Adrenal gland (tissue), 12 donors: Measurements from ENCODE around the gene SLC25A47. TPM values are rescaled to one million over a fixed set of nuclear protein-coding genes. Genes with fewer than 3 reads are reported as not detected.
"Not testable (repeated sequence)": the region's sequence is repeated elsewhere in the genome, so short reads cannot be mapped to it uniquely, and the experiment has no call there.

Experiments
- DNase-seq, 7 donors: peaks; one replicate each; pipeline ENCODE4 v3.0.0-alpha.2; 2019 to 2020
- H3K27ac ChIP-seq, 5 donors: fragments of 200-600 bp; sonication (generic) in 4 of 5; 1 replicate in 3 of 5; 2 replicates in 2 of 5; pipeline versions ENCODE4 v1.5.1 to v1.8.0; 2016 to 2020; ENCODE audit warnings: mild to moderate bottlenecking in 1 of 5
- H3K27me3 ChIP-seq: fragments of 200-600 bp; 2 replicates; pipeline ENCODE4 v1.8.0; 2021
- H3K36me3 ChIP-seq, 2 donors: fragments of 200-600 bp; replicated peaks in 1 of 2; 1 replicate in 1 of 2; 2 replicates in 1 of 2; pipeline versions ENCODE4 v1.5.1 to v1.8.0; 2018 to 2022
- H3K4me1 ChIP-seq, 2 donors: fragments of 200-600 bp; replicated peaks in 1 of 2; 1 replicate in 1 of 2; 2 replicates in 1 of 2; pipeline versions ENCODE4 v1.5.1 to v1.8.0; 2018 to 2021
- H3K4me3 ChIP-seq, 4 donors: fragments of 200-600 bp; sonication (generic) in 3 of 4; one replicate each; pipeline ENCODE4 v1.5.1; 2016 to 2018
- H3K9me3 ChIP-seq, 3 donors: fragments of 200-600 bp; sonication (generic) in 1 of 3; replicated peaks in 1 of 3; 1 replicate in 2 of 3; 2 replicates in 1 of 3; pipeline versions ENCODE4 v1.5.1 to v1.8.0; 2016 to 2021
- POLR2A ChIP-seq, 2 donors: fragments of 450-650 bp; IDR thresholded peaks; one replicate each; pipeline ENCODE4 v1.6.1; 2017; ENCODE audit warnings: antibody characterized with exemption in 2 of 2, mild to moderate bottlenecking in 2 of 2, moderate library complexity in 1 of 2
- WGBS, 4 donors: extraction: QIAGEN DNeasy Blood & Tissue Kit in 2 of 4; methylation state at CpG; one replicate each; pipeline versions ENCODE4 v1.1.5 to v1.1.7; 2013 to 2017; 5-methylcytosine and 5-hydroxymethylcytosine counted together
- intact Hi-C, 2 donors: fragments of 100-400 bp; cut with DNase I; formaldehyde crosslinking; loops; one replicate each; pipeline versions ENCODE4 v1.14.1 to v1.15.0; 2022 to 2023
- polyA plus RNA-seq, 3 donors: library from polyadenylated mRNA; stranded (reverse); fragments of 200-250 nt in 2 of 3; fragments of 350-450 nt in 1 of 3; fragmentation: Illumina TruSeq in 1 of 3; extraction: RNeasy Lipid Tissue Mini Kit (QIAGEN cat#74804) in 1 of 3; gene quantifications; one replicate each; pipeline ENCODE4 v1.2.3, GENCODE V29; 2013 to 2014
- total RNA-seq, 9 donors: library from RNA; depleted of rRNA in 4 of 9; stranded (reverse); fragments of >200 nt in 4 of 9; fragments of 120-200 nt in 1 of 9; fragmentation: NEBNext Ultra II Directional in 1 of 9; extraction: Animal tissue kit (Norgen Biotek cat#: 25700) in 1 of 9; gene quantifications; one replicate each; pipeline versions ENCODE4 v1.1.0 to v1.2.4, GENCODE V29; 2013 to 2023
- TF ChIP-seq, protein P1 (sequence below), 6 experiments: fragments of 450-650 bp in 4 of 6; fragments of 200-600 bp in 2 of 6; sonication (generic) in 1 of 6; IDR thresholded peaks; 1 replicate in 5 of 6; 2 replicates in 1 of 6; pipeline versions ENCODE4 v1.5.1 to v1.8.0; 2016 to 2021; ENCODE audit warnings: antibody characterized with exemption in 6 of 6, mild to moderate bottlenecking in 2 of 6, moderate library complexity in 1 of 6
- donor health status: healthy with polysubstance abuse.
- donor health status: Bipolar disorder and iron deficiency.
- donor health status: DM: yes; HTN: yes; CAD: no.
- donor health status: DM: no; HTN: no; CAD: no.
- donor health status: DM: no; HTN: no; CAD: no.
- donor health status: DM: yes; HTN: yes; CAD: no.

Gene SLC25A47
- total and polyA plus RNA-seq, 12 donors = 0.07 to 0.28 (median 0.14) TPM; not detected in 9

- Histone ChIP-seq H3K9me3 (no peaks in the 10 kb centered on the region), H3K4me1 (peaks cover 16 to 42% of the 10 kb centered on the region in 2 donors), H3K27me3 (no peaks in the 10 kb centered on the region), H3K27ac (no peak overlapping the region), H3K4me3 (no peak overlapping the region), H3K36me3 (no peaks in the 10 kb centered on the region)
- TF ChIP-seq POLR2A (IDR thresholded peaks at IDR 0.05) = no peak
- TF ChIP-seq, protein P1, sequence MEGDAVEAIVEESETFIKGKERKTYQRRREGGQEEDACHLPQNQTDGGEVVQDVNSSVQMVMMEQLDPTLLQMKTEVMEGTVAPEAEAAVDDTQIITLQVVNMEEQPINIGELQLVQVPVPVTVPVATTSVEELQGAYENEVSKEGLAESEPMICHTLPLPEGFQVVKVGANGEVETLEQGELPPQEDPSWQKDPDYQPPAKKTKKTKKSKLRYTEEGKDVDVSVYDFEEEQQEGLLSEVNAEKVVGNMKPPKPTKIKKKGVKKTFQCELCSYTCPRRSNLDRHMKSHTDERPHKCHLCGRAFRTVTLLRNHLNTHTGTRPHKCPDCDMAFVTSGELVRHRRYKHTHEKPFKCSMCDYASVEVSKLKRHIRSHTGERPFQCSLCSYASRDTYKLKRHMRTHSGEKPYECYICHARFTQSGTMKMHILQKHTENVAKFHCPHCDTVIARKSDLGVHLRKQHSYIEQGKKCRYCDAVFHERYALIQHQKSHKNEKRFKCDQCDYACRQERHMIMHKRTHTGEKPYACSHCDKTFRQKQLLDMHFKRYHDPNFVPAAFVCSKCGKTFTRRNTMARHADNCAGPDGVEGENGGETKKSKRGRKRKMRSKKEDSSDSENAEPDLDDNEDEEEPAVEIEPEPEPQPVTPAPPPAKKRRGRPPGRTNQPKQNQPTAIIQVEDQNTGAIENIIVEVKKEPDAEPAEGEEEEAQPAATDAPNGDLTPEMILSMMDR (IDR thresholded peaks at IDR 0.05) = no peak
- peak in 3 of 7 donors; percentile 13 to 37 (median 22) for DNase-seq
- intact Hi-C loops = no loop called here
- WGBS, 4 donors = 86 to 92% (median 90%) methylated on average over 9 of the region's 9 CpGs
These were observed 40.2 kb upstream of the SLC25A47 start for GRCh38 chr14:100282766-100283419.

GRCh38 chr14:100283436-100283835 is 39.7 kb upstream of the SLC25A47 start:
- intact Hi-C loops, H3K27me3 ChIP-seq, H3K27ac ChIP-seq, H3K9me3 ChIP-seq, H3K36me3 ChIP-seq, H3K4me3 ChIP-seq: not testable (repeated sequence)
- 93 to 100% (median 96%) methylated on average over 9 of the region's 9 CpGs for WGBS, 4 donors
- DNase-seq = peak in 2 of 7 donors; percentile 19 to 51
- H3K4me1 ChIP-seq = peaks cover 16 to 39% of the 10 kb centered on the region in 2 donors

DNA sequence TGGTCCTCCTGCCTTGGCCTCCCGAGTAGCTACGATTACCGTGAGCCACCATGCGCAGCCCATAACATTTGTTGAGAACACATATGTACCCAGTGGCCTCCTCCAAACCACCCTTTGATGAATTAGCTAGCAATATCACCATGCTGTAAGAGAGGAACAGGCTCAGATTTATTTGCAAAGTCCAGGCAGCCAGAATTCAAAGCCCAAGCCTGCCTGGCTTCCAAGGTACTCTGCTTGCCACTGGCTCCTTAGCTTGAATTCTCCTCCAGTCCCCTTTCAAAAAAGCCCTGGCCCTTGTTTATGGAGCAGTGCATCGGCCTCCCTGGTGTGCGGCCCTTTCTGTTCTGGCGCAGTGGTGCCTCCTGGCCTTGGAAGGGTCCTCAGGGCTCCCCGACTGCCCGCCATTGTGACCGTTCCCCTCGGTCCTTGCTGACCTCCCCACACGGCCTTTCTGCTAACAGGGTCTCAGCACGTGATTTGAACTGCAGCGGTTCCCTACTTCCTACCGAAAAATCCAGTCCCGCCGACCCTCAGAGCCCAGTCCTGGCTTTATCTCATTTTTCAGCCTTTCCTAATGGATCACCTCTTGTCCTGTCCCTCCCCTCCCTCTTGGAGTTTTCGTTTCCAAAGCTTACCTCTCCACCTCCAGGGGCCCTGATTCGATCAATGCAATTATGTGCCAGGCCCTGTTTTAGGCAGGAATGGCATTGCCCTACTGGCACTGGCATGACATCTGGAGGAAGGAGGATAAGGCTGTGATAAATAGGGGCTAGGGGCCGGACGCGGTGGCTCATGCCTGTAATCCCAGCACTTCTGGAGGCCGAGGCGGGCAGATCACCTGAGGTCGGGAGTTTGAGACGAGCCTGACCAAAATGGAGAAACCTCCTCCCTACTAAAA is 38.9 kb upstream of the SLC25A47 start:
- Histone ChIP-seq H3K27ac (peak overlapping the region in 4 of 5 donors; percentile 64 to 88 (median 86)), H3K36me3 (no peaks in the 10 kb centered on the region), H3K4me1 (peaks cover 16 to 33% of the 10 kb centered on the region in 2 donors), H3K4me3 (peak overlapping the region in 2 of 4 donors; percentile 48 to 83), H3K27me3 (no peaks in the 10 kb centered on the region), H3K9me3 (no peaks in the 10 kb centered on the region)
- TF ChIP-seq, protein P1 (IDR thresholded peaks at IDR 0.05) = no peak
- no peak for TF ChIP-seq POLR2A (IDR thresholded peaks at IDR 0.05)
- intact Hi-C loops = no loop called here
- 63 to 66% (median 65%) methylated on average over 26 of the region's 26 CpGs for WGBS, 4 donors
- peak in 4 of 7 donors; percentile 16 to 55 (median 30) for DNase-seq

DNA sequence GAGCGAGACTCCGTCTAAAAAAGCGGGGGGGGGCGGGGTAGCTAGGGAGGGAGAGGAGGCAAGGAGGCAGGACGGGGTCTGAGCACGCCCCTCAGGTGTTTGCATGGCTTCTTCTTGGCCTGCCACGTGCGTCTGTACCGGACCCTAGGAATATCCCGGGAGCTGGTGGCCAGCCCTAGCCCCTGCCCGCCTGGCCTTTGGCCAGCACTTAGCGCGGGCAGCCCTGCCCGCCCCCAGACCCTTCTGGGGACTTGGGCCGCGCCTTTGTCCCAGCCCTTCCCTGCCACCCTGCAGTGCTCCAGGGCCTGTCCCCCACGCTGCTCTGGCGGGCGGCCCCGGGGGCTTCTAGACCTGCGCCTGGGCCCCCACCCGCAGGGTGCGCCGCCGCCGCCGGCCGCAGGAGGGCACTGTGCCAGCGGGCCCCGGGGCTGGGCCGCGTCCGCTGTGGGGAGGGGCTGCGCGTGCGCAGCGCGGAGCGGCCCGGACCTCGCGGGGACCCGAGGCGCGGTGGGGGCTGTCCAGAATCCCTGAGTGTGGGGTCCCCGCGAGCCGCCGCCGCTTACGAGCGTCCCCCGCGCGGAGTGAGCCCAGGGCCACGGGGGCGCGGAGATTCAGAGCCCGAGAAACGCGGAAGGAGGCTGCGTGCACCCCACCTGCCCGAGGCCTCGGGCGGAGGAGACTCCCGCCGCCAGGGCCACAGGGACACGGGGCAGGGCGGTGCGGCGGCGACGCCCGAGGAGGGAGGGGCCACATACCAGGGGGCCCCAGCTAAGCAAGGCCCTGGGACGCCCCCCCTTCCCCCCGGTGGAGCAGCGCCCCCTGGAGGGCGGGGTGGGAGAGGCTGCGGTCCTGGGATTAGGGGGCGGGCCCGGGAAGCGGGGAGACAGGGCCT is 37.9 kb upstream of the SLC25A47 start:
- peak; percentile 53 to 82 (median 65) for DNase-seq
- H3K9me3 ChIP-seq = no peaks in the 10 kb centered on the region
- peak overlapping the region in 3 of 4 donors; percentile 48 to 83 (median 63) for H3K4me3 ChIP-seq
- 0 to 2% (median 1%) methylated on average over 10 to 81 of the region's 82 CpGs for WGBS, 4 donors
- TF ChIP-seq, protein P1 (IDR thresholded peaks at IDR 0.05) = peak; percentile 55 to 85 (median 66)
- TF ChIP-seq POLR2A (IDR thresholded peaks at IDR 0.05) = peak in 1 of 2 donors; percentile 16
- intact Hi-C loops = no loop called here
- peaks cover 16 to 25% of the 10 kb centered on the region in 2 donors for H3K4me1 ChIP-seq
- H3K27me3 ChIP-seq = no peaks in the 10 kb centered on the region
- peak overlapping the region in 4 of 5 donors; percentile 64 to 88 (median 86) for H3K27ac ChIP-seq
- no peaks in the 10 kb centered on the region for H3K36me3 ChIP-seq
